HG03558 (cell line): ENCODE measurements around the gene AHDC1.

Experiments used
- ATAC-seq: cut with Tn5 transposase; IDR thresholded peaks from one replicate; pipeline ENCODE4 v1.9.1; 2021; ENCODE audit warnings: moderate number of reproducible peaks; ENCODE audit not compliant: unreplicated experiment; ENCODE audit errors: extremely low read depth

Gene AHDC1

GRCh38 chr1:27522432-27523336, 81.3 kb downstream of the AHDC1 start:
- ATAC-seq, result no peak

- ATAC-seq, result no peak
Observed at GRCh38 chr1:27521861-27522431, 82.0 kb downstream of the AHDC1 start.

GRCh38 chr1:27521336-27521831, 82.6 kb downstream of the AHDC1 start:
- ATAC-seq, result no peak

- ATAC-seq, result no peak
Observed at GRCh38 chr1:27520651-27521050, 83.3 kb downstream of the AHDC1 start.

GRCh38 chr1:27519331-27520258, 84.3 kb downstream of the AHDC1 start:
- ATAC-seq, result no peak

- no peak for ATAC-seq
Observed at GRCh38 chr1:27518808-27519207, 85.1 kb downstream of the AHDC1 start.

GRCh38 chr1:27517907-27518718, 85.8 kb downstream of the AHDC1 start:
- no peak for ATAC-seq

GRCh38 chr1:27517301-27517700, 86.6 kb downstream of the AHDC1 start:
- no peak for ATAC-seq

- ATAC-seq, result no peak
Observed at GRCh38 chr1:27515626-27516025, 88.3 kb downstream of the AHDC1 start.

GRCh38 chr1:27513958-27514357, 90.0 kb downstream of the AHDC1 start:
- no peak for ATAC-seq

GRCh38 chr1:27513528-27513927, 90.4 kb downstream of the AHDC1 start:
- no peak for ATAC-seq

GRCh38 chr1:27509127-27510080, 94.5 kb downstream of the AHDC1 start:
- ATAC-seq, result no peak

- no peak for ATAC-seq
Observed at GRCh38 chr1:27507960-27508665, 95.8 kb downstream of the AHDC1 start.

GRCh38 chr1:27506703-27507102, 97.2 kb downstream of the AHDC1 start:
- ATAC-seq, result no peak

- no peak for ATAC-seq
Observed at GRCh38 chr1:27505420-27505680, 98.6 kb downstream of the AHDC1 start.

- no peak for ATAC-seq
Observed at GRCh38 chr1:27504588-27505419, 99.1 kb downstream of the AHDC1 start.

GRCh38 chr1:27503844-27504587, 99.9 kb downstream of the AHDC1 start:
- no peak for ATAC-seq
